Skin of body (tissue), 2 donors: Measurements from ENCODE around the gene WDR41. TPM values are rescaled to one million over a fixed set of nuclear protein-coding genes. Genes with fewer than 3 reads are reported as not detected.
"Not testable (repeated sequence)": the region's sequence is repeated elsewhere in the genome, so short reads cannot be mapped to it uniquely, and the experiment has no call there.

Experiments used
- DNase-seq: peaks from one replicate; lab custom pipeline; 2025; lab: John Stamatoyannopoulos, UW
- total RNA-seq: library from RNA; depleted of rRNA; stranded (reverse); fragments of >200 nt; gene quantifications from one replicate; pipeline ENCODE4 v1.2.3, GENCODE V29; 2014

Gene WDR41
- total RNA-seq: 73.2 TPM

DNA sequence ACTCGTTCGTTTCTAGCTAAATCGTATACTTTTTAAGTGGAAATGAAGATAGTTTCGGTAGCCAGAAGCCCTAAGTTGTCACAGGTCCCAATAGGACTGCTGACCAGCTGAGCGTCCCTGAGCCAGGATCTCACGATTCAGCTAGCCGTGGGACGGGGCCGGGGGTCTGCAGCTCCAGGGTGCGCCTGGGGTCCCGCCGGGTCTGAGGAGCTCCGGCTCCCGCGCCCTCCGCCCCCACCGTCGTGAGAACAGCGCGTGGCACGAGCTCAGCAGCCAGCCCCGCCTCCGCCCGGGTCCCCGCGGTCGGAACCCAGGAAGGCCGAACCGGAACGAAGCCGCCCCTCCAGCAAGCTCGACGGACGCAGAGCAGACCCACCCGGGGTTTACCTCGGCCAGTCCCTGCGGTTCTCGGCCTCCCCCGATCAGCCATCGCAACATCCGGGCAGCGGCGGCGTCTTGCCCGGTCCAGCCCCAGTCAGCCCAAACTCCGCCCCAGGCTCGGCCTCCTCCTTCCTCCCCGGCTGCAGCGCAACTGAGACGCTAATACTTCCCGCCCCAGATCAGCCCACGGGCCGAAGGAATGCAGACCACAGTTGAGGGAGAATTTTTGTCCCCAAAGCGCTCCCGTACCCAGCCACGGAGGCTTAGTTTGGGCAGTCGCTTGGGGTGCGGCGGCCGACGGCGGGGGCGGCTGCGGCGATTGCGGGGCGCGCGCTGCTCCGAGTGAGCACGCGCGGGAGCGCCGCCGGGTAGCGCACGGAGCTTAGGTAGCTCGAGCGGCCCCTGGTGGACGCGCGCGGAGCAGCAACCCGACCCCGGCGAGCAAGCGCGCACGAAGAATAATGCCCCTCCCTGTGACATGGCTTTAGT is at the start of gene WDR41:
TSS of gene WDR41 (minus strand) at position 534 of the 870 bp plus-strand sequence. CDS start at position 438, 96 bp downstream.
- peak; percentile 97 for DNase-seq

DNA sequence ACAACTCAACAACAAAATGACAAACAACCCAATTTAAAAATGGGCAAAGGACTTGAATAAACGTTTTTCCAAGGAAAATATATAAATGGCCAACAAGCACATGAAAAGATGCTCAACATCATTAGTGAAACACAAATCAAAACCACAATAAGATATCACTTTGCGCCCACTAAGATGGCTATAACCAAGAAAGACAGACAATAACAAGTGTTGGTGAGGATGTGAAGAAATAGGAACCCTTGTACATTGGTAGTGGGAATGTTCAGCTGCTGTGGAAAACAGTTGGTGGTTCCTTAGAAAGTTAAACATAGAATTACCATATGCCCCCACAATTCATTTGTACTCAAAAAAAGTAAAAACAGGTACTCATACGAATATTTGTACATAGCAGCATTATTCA is 39.2 kb upstream of the WDR41 start:
- DNase-seq: no peak

DNA sequence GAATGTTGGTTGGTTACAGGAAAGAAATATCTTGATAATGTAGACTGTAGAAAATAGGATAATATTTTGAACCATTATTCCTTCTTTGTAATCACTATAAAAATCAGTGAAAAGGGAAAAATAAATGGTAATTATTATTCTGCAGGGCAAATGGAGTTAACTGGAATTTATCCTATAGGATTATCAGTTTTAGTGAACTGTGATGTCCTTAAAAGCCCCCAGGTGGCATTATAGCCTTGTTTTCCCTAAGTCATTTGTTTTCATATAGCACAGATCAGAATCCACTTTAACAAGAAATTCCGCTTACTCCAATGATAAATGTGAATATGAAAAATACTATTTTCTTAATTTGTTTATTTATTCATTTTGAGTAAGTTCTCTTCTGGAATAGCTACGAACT is 26.2 kb upstream of the WDR41 start:
- DNase-seq: no peak

GRCh38 chr5:77514457-77514856 is 22.3 kb upstream of the WDR41 start:
- no peak for DNase-seq

DNA sequence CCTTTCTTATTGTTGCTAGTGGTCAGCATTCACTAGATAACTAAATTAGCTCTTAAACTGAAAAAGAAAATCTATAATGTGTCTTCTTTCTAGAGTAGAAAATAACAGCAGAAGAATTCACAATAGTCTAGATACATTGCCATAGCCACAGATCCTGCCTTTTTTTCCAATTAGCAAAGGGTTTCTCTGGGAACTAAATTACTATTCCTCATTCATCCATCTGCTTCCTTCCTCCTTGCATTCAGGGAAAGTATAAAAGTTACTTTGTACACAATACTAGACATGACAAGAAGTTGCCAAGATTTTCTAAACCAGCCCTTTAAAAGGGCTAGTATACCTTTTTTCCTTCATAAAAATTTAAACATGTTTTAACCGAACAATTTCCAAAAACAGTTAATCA is 21.2 kb upstream of the WDR41 start:
- no peak for DNase-seq

DNA sequence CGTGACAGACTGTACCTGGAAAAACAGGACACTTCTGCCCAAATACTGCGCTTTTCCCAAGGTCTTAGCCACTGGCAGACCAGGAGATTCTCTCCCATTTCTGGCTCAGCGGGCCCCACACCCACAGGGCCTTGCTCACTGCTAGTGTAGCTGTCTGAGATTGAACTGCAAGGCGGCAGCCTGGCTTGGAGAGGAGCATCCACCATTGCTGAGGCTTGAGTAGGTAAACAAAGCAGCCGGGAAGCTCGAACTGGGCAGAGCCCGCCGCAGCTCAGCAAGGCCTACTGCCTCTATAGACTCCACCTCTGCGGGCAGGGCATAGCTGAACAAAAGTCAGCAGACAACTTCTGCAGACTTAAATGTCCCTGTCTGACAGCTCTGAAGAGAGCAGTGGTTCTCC is 9.0 kb upstream of the WDR41 start:
- DNase-seq: not testable (repeated sequence)

DNA sequence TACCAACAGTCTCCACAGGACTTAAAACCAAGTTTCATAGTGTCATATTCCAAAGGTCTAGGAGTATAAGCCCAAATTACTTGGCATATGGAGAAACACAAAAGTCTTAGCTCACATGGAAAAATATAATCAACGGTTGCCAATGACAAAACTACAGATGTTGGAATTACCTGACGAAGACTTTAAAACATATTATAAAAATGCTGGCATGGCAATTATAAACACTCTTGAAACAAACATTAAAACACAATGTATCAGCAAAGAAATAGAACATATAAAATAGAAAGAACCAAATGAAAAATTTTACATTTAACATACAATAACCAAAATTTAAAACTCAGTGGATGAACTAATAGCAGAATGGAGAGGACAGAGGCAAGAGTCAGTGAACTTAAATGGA is 7.9 kb upstream of the WDR41 start:
- DNase-seq: no peak

- DNase-seq: no peak
Observed at GRCh38 chr5:77499441-77499840, 7.3 kb upstream of the WDR41 start.

GRCh38 chr5:77498952-77499351 is 6.8 kb upstream of the WDR41 start:
- no peak for DNase-seq

DNA sequence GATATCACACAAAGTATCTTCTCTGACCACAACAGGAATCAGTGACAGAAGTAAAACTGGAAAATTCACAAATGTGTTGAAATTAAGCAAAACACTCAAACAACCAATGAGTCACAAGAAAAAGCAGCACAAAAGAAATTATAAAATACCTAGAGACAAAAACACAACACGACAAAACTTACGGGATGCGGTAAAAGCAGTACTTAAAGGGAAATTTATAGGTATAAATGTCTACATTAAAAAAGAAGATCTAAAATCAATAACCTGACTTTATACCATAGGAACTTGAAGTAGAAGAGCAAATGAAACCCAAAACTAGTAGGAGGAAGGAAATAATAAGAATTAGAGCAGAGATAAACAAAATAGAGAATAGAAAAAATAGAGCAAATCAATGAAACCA is 2.8 kb upstream of the WDR41 start:
- no peak for DNase-seq

GRCh38 chr5:77492653-77493000 is 511 bp upstream of the WDR41 start:
- DNase-seq: no peak

DNA sequence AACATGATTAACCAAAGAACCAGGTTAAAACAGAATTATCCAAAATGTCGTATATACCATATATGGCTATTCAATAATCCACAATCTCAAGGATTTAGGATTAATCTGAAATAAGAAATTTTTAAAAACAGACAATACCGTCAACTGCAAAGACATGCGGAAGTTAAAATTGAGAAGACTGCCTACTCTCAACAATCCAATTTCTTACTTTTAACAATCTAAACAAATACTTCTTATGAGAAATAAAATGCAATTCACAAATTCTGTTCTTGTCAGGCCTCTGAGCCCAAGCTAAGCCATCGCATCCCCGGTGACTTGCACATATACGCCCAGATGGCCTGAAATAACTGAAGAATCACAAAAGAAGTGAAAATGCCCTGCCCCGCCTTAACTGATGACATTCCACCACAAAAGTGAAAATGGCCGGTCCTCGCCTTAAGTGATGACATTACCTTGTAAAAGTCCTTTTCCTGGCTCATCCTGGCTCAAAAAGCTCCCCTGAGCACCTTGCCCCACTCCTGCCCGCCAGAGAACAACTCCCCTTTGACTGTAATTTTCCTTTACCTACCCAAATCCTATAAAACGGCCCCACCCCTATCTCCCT is 1.3 kb downstream of the WDR41 start:
- not testable (repeated sequence) for DNase-seq

DNA sequence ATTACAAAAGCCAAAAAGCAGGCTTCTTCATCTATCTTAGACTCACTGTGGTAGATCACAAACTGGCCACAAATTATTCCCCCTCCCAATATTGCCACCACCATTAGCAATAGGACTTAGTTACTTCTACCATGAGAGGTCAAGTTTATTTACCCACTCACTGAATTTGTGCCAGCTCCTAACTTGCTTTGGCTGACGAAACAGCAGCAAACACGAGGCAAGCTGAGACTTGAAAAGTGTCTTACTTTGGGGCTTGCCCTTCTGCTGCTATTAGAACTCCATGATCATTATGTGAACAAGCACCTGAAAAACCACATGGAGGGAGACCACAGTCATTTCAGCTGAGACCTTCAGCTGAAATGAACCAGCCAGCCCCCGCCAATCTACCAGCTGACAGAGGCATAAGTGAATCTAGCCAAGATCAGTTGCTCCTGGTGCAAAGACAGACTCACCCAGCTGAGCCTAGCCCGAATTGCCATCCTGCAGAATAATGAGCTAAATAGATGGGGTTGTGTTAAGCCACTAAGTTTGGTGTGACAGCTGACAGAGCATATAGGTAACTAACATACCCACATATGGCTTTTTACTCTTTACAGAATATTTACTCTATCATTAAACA is 5.7 kb downstream of the WDR41 start:
- no peak for DNase-seq

GRCh38 chr5:77483682-77484081 is 8.4 kb downstream of the WDR41 start:
- no peak for DNase-seq

GRCh38 chr5:77475041-77475440 is 17.1 kb downstream of the WDR41 start:
- not testable (repeated sequence) for DNase-seq

DNA sequence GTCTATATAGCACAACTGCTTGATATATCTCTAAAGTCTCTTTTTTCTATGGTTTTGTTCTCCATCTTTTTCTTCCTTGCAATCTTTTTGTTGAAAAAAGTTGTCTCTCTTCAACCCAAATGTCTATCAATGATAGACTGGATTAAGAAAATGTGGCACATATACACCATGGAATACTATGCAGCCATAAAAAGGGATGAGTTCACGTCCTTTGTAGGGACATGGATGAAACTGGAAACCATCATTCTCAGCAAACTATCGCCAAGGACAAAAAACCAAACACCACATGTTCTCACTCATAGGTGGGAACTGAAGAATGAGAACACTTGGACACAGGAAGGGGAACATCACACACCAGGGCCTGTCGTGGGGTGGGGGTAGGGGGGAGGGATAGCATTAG is 23.2 kb downstream of the WDR41 start:
- DNase-seq: not testable (repeated sequence)

DNA sequence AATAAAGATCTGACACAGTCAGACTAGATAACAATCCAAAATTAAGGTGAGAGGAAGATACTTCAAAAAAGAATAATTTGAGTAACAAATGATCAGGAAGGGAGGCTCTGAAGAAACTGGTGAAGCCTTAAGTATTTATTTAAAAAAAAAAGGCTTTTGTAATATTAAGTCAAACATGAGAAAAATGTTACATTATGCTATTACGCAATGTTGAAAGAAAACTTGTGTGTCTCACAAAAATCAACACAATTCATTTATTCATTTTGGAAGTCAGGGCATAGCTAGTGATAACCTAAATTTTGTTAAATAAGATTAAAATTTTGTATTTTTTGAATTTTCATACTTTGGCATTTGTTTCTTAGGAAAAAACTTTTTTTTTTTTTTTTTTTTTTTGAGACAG is 28.2 kb downstream of the WDR41 start:
- no peak for DNase-seq

- DNase-seq: no peak
Observed at GRCh38 chr5:77461287-77461686, 30.8 kb downstream of the WDR41 start.

DNA sequence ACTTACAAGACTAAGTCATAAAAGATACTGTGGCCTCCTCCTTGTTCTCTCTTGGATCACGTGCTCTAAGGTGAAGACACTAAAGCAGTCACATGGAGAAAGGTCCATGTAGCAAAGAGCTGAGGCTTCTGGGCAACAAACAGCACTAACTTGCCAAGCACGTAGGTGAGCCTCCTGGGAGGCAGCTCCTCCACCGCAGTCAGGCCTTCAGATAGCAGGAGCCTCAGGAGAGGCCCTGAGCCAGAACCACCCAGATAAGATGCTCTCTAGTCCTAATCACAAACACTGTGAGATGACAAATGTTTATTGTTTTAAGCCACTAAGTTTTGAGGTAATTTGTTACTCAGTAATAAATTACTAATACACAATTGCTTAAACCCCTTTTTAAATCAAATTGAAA is 38.0 kb downstream of the WDR41 start:
- DNase-seq: no peak

GRCh38 chr5:77452351-77452750 is 39.8 kb downstream of the WDR41 start:
- peak; percentile 25 for DNase-seq

GRCh38 chr5:77449981-77450380 is 42.1 kb downstream of the WDR41 start:
- DNase-seq: no peak

DNA sequence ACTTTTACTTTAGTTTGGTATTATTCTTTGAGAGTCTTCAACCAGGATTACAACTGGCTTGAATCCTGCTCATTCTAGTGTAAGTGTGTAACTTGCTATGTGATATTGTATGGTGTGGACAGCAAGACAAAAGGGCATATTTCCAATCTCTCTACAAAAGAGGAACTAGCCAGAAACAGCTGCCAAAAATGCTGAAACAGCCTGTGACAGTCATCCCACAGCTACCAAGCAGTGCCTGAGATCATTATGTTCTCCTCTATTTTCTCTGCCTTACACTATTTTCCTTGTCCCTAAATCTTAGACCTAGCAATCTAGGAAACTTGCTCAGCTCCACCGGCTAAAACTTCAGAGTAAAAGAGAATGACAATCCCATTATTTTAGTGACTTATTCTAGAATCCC is 42.8 kb downstream of the WDR41 start:
- DNase-seq: no peak

- no peak for DNase-seq
Observed at GRCh38 chr5:77448831-77449230, 43.3 kb downstream of the WDR41 start.
